GM21515 (cell line): ENCODE measurements around the gene TXNL1.

ENCODE experiments used
- ATAC-seq: cut with Tn5 transposase; IDR thresholded peaks from one replicate; pipeline ENCODE4 v1.9.1; 2021; ENCODE audit not compliant: unreplicated experiment

TXNL1 gene

GRCh38 chr18:56645415-56646016 is 7.1 kb upstream of the TXNL1 start:
- no peak for ATAC-seq

- ATAC-seq = no peak
Observed at GRCh38 chr18:56643381-56643780, 5.0 kb upstream of the TXNL1 start.

- ATAC-seq = no peak
Observed at GRCh38 chr18:56641714-56642337, 3.4 kb upstream of the TXNL1 start.

GRCh38 chr18:56639571-56639970 is 1.2 kb upstream of the TXNL1 start:
- ATAC-seq = no peak

- no peak for ATAC-seq
Observed at GRCh38 chr18:56639104-56639381, 651 bp upstream of the TXNL1 start.

- peak; percentile 17 for ATAC-seq
Observed at GRCh38 chr18:56637711-56638231, 621 bp downstream of the TXNL1 start.

- ATAC-seq = no peak
Observed at GRCh38 chr18:56637176-56637575, 1.2 kb downstream of the TXNL1 start.

GRCh38 chr18:56635007-56635406 is 3.4 kb downstream of the TXNL1 start:
- no peak for ATAC-seq

GRCh38 chr18:56632070-56633022 is 6.0 kb downstream of the TXNL1 start:
- ATAC-seq = no peak

- no peak for ATAC-seq
Observed at GRCh38 chr18:56627991-56628390, 10.4 kb downstream of the TXNL1 start.

GRCh38 chr18:56615738-56616520 is 22.5 kb downstream of the TXNL1 start:
- no peak for ATAC-seq

- no peak for ATAC-seq
Observed at GRCh38 chr18:56606618-56607017, 31.8 kb downstream of the TXNL1 start.

GRCh38 chr18:56598422-56598821 is 40.0 kb downstream of the TXNL1 start:
- no peak for ATAC-seq

- no peak for ATAC-seq
Observed at GRCh38 chr18:56593906-56594305, 44.5 kb downstream of the TXNL1 start.

GRCh38 chr18:56580026-56580425 is 58.4 kb downstream of the TXNL1 start:
- ATAC-seq = no peak

- ATAC-seq = no peak
Observed at GRCh38 chr18:56579451-56579850, 58.9 kb downstream of the TXNL1 start.

- ATAC-seq = no peak
Observed at GRCh38 chr18:56576826-56577573, 61.4 kb downstream of the TXNL1 start.

GRCh38 chr18:56575819-56576663 is 62.4 kb downstream of the TXNL1 start:
- ATAC-seq = peak; percentile 62

- no peak for ATAC-seq
Observed at GRCh38 chr18:56574861-56575260, 63.5 kb downstream of the TXNL1 start.
